Measurements from ENCODE around the gene OR56B4.
"Not testable (repeated sequence)": the region's sequence is repeated elsewhere in the genome, so short reads cannot be mapped to it uniquely, and the experiment has no call there.

The OR56B4 gene

DNA sequence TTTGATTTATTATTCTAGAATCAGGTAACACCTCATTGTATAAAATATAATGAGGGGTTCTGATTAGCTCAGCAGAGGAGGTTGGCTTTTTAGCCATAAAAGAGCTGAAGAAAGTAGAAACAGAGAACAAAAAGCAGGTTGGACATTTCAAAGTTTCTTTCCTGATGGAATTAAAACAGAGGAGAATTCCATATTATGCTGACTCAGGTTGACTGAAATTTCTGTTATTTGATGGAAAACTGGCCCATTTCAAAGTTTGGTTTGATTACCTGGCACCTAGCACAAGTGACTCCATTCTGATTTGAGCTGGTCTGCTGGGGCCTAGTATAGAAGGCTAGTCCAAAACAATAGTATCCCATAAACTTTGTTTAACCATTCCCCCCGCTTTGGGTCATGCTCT, 24.9 kb downstream of the OR56B4 start:
- H2AK5ac ChIP-seq (ENCODE audit: low read length, severe bottlenecking) = no peak overlapping the region
- H2BK120ac ChIP-seq (ENCODE audit: low read depth, low read length) = no peak overlapping the region
- H3K4me3 ChIP-seq (ENCODE audit: insufficient read depth in 1 of 2, low read depth in 1 of 2, low read length in 2 of 2) = no peak overlapping the region
- H3K36me3 ChIP-seq (ENCODE audit: control insufficient read depth in 1 of 2, insufficient read depth in 2 of 2, low read depth in 1 of 2, low read length in 2 of 2) = no peaks in the 10 kb centered on the region
- 89% methylated on average over 1 of the region's 1 CpG for whole genome bisulfite sequencing
- no peak for DNase-seq
- H2AFZ ChIP-seq (ENCODE audit: low read depth, low read length) = no peak overlapping the region
- H2BK15ac ChIP-seq (ENCODE audit: low read depth, poor library complexity, severe bottlenecking) = no peak overlapping the region
- H3K4me1 ChIP-seq (ENCODE audit: control insufficient read depth, insufficient read depth, low read depth, low read length) = no peaks in the 10 kb centered on the region
- no peak overlapping the region for H3K23ac ChIP-seq (ENCODE audit: low read length in 2 of 2)
- H3K27me3 ChIP-seq (ENCODE audit: control insufficient read depth in 1 of 2, insufficient read depth in 1 of 2, low read length in 2 of 2) = no peaks in the 10 kb centered on the region
- no peak overlapping the region for H3K18ac ChIP-seq (ENCODE audit: low read depth in 1 of 2, low read length in 2 of 2)
- H3K4me2 ChIP-seq (ENCODE audit: low read length, poor library complexity, severe bottlenecking) = no peak overlapping the region
- H2BK5ac ChIP-seq (ENCODE audit: low read depth, low read length, poor library complexity, severe bottlenecking) = no peak overlapping the region
- H4K91ac ChIP-seq (ENCODE audit: low read length) = no peak overlapping the region
- no peak overlapping the region for H4K8ac ChIP-seq (ENCODE audit: low read length)
- no peak overlapping the region for H3K9ac ChIP-seq (ENCODE audit: low read length)
- H3K14ac ChIP-seq (ENCODE audit: low read length in 2 of 2) = no peak overlapping the region
- H3K4ac ChIP-seq (ENCODE audit: low read depth in 1 of 2, low read length in 2 of 2) = no peak overlapping the region
- no peak overlapping the region for H3K27ac ChIP-seq (ENCODE audit: low read length, poor library complexity, severe bottlenecking)
- H3K79me1 ChIP-seq (replicated peaks; ENCODE audit: low read length, poor library complexity, severe bottlenecking) = no peaks in the 10 kb centered on the region
- H3K9me3 ChIP-seq (ENCODE audit: control insufficient read depth, low read length) = no peaks in the 10 kb centered on the region
- H2BK12ac ChIP-seq (ENCODE audit: low read length in 2 of 2) = no peak overlapping the region

DNA sequence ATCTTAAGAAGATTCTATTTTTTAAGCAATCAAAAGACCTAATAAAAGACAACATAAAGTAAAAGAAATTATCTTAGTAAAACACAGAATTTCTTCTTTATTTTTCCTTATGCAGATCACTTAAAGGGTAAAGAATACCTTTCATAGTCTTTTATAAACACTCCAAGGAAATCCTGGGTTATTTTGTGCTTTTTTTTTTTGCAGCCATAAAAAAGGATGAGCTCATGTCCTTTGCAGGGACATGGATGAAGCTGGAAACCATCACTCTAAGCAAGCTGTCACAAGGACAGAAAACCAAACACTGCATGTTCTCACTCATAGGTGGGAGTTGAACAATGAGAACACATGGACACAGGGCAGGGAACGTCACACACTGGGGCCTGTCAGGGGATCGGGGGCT, 28.5 kb downstream of the OR56B4 start:
- not testable (repeated sequence) for H4K91ac ChIP-seq (ENCODE audit: low read length); H3K9ac ChIP-seq (ENCODE audit: low read length); H2BK5ac ChIP-seq (ENCODE audit: low read depth, low read length, poor library complexity, severe bottlenecking); H2BK120ac ChIP-seq (ENCODE audit: low read depth, low read length); H3K36me3 ChIP-seq (ENCODE audit: control insufficient read depth in 1 of 2, insufficient read depth in 2 of 2, low read depth in 1 of 2, low read length in 2 of 2); H2BK12ac ChIP-seq (ENCODE audit: low read length in 2 of 2); H3K4me1 ChIP-seq (ENCODE audit: control insufficient read depth, insufficient read depth, low read depth, low read length); H4K8ac ChIP-seq (ENCODE audit: low read length); H3K4me3 ChIP-seq (ENCODE audit: insufficient read depth in 1 of 2, low read depth in 1 of 2, low read length in 2 of 2); H3K18ac ChIP-seq (ENCODE audit: low read depth in 1 of 2, low read length in 2 of 2); H2AK5ac ChIP-seq (ENCODE audit: low read length, severe bottlenecking); H3K23ac ChIP-seq (ENCODE audit: low read length in 2 of 2); H3K79me1 ChIP-seq (replicated peaks; ENCODE audit: low read length, poor library complexity, severe bottlenecking); H2BK15ac ChIP-seq (ENCODE audit: low read depth, poor library complexity, severe bottlenecking); DNase-seq; H3K4ac ChIP-seq (ENCODE audit: low read depth in 1 of 2, low read length in 2 of 2); H3K27me3 ChIP-seq (ENCODE audit: control insufficient read depth in 1 of 2, insufficient read depth in 1 of 2, low read length in 2 of 2); H3K4me2 ChIP-seq (ENCODE audit: low read length, poor library complexity, severe bottlenecking); H2AFZ ChIP-seq (ENCODE audit: low read depth, low read length); H3K27ac ChIP-seq (ENCODE audit: low read length, poor library complexity, severe bottlenecking); H3K14ac ChIP-seq (ENCODE audit: low read length in 2 of 2); H3K9me3 ChIP-seq (ENCODE audit: control insufficient read depth, low read length)
- WGBS = 37% methylated on average over 2 of the region's 2 CpGs

DNA sequence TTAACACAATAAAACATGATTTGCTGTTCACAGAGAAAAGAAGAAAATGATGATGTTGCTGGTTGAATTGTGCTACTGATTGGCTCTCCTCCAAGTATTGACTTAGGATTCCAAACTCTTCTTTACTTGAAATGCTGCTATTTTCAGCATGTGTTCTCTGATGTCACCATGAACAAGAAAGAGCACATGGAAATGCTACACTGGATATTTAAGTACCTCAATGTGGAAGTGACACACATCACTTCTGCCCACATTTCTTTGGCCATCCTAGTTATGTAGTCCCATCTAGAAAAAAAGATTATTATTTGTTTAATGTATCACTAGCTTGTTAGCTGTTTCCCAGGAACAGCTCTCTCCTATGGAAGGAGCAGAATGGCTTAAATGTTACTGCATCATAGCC, 35.5 kb downstream of the OR56B4 start:
- no peaks in the 10 kb centered on the region for H3K27me3 ChIP-seq (ENCODE audit: control insufficient read depth in 1 of 2, insufficient read depth in 1 of 2, low read length in 2 of 2)
- H3K36me3 ChIP-seq (ENCODE audit: control insufficient read depth in 1 of 2, insufficient read depth in 2 of 2, low read depth in 1 of 2, low read length in 2 of 2) = no peaks in the 10 kb centered on the region
- H3K9ac ChIP-seq (ENCODE audit: low read length) = no peak overlapping the region
- no peak overlapping the region for H2BK5ac ChIP-seq (ENCODE audit: low read depth, low read length, poor library complexity, severe bottlenecking)
- no peak overlapping the region for H3K23ac ChIP-seq (ENCODE audit: low read length in 2 of 2)
- no peak overlapping the region for H2BK120ac ChIP-seq (ENCODE audit: low read depth, low read length)
- no peak overlapping the region for H4K91ac ChIP-seq (ENCODE audit: low read length)
- no peaks in the 10 kb centered on the region for H3K79me1 ChIP-seq (replicated peaks; ENCODE audit: low read length, poor library complexity, severe bottlenecking)
- no peak overlapping the region for H3K4ac ChIP-seq (ENCODE audit: low read depth in 1 of 2, low read length in 2 of 2)
- H3K9me3 ChIP-seq (ENCODE audit: control insufficient read depth, low read length) = peaks cover 10% of the 10 kb centered on the region
- no peak overlapping the region for H3K27ac ChIP-seq (ENCODE audit: low read length, poor library complexity, severe bottlenecking)
- H2AFZ ChIP-seq (ENCODE audit: low read depth, low read length) = no peak overlapping the region
- no peak overlapping the region for H3K14ac ChIP-seq (ENCODE audit: low read length in 2 of 2)
- H2BK15ac ChIP-seq (ENCODE audit: low read depth, poor library complexity, severe bottlenecking) = no peak overlapping the region
- no peak overlapping the region for H2BK12ac ChIP-seq (ENCODE audit: low read length in 2 of 2)
- no peak overlapping the region for H4K8ac ChIP-seq (ENCODE audit: low read length)
- H2AK5ac ChIP-seq (ENCODE audit: low read length, severe bottlenecking) = no peak overlapping the region
- H3K4me2 ChIP-seq (ENCODE audit: low read length, poor library complexity, severe bottlenecking) = no peak overlapping the region
- H3K18ac ChIP-seq (ENCODE audit: low read depth in 1 of 2, low read length in 2 of 2) = no peak overlapping the region
- H3K4me1 ChIP-seq (ENCODE audit: control insufficient read depth, insufficient read depth, low read depth, low read length) = no peaks in the 10 kb centered on the region
- no peak overlapping the region for H3K4me3 ChIP-seq (ENCODE audit: insufficient read depth in 1 of 2, low read depth in 1 of 2, low read length in 2 of 2)
- no peak for DNase-seq

DNA sequence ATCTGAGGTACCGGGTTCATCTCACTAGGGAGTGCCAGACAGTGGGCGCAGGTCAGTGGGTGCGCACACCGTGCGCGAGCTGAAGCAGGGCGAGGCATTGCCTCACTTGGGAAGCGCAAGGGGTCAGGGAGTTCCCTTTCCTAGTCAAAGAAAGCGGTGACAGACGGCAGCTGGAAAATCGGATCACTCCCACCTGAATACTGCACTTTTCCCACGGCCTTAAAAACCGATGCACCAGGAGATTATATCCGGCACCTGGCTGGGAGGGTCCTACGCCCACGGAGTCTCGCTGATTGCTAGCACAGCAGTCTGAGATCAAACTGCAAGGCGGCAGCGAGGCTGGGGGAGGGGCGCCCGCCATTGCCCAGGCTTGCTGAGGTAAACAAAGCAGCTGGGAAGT, 36.3 kb downstream of the OR56B4 start:
- not testable (repeated sequence) for H2BK5ac ChIP-seq (ENCODE audit: low read depth, low read length, poor library complexity, severe bottlenecking); H3K4me1 ChIP-seq (ENCODE audit: control insufficient read depth, insufficient read depth, low read depth, low read length); H4K8ac ChIP-seq (ENCODE audit: low read length); H4K91ac ChIP-seq (ENCODE audit: low read length); H3K36me3 ChIP-seq (ENCODE audit: control insufficient read depth in 1 of 2, insufficient read depth in 2 of 2, low read depth in 1 of 2, low read length in 2 of 2); DNase-seq; H3K27me3 ChIP-seq (ENCODE audit: control insufficient read depth in 1 of 2, insufficient read depth in 1 of 2, low read length in 2 of 2); H3K27ac ChIP-seq (ENCODE audit: low read length, poor library complexity, severe bottlenecking); H3K4me2 ChIP-seq (ENCODE audit: low read length, poor library complexity, severe bottlenecking); H2AK5ac ChIP-seq (ENCODE audit: low read length, severe bottlenecking); H3K79me1 ChIP-seq (replicated peaks; ENCODE audit: low read length, poor library complexity, severe bottlenecking); H2BK120ac ChIP-seq (ENCODE audit: low read depth, low read length); H3K14ac ChIP-seq (ENCODE audit: low read length in 2 of 2); H2BK15ac ChIP-seq (ENCODE audit: low read depth, poor library complexity, severe bottlenecking); H2BK12ac ChIP-seq (ENCODE audit: low read length in 2 of 2); H3K4ac ChIP-seq (ENCODE audit: low read depth in 1 of 2, low read length in 2 of 2); H3K18ac ChIP-seq (ENCODE audit: low read depth in 1 of 2, low read length in 2 of 2); H2AFZ ChIP-seq (ENCODE audit: low read depth, low read length); H3K23ac ChIP-seq (ENCODE audit: low read length in 2 of 2); H3K9ac ChIP-seq (ENCODE audit: low read length); H3K4me3 ChIP-seq (ENCODE audit: insufficient read depth in 1 of 2, low read depth in 1 of 2, low read length in 2 of 2)
- 49% methylated on average over 17 of the region's 21 CpGs for WGBS
- H3K9me3 ChIP-seq (ENCODE audit: control insufficient read depth, low read length) = peaks cover 10% of the 10 kb centered on the region
